ENCODE data around the gene ZNF445. TPM values are rescaled to one million over a fixed set of nuclear protein-coding genes. Genes with fewer than 3 reads are reported as not detected.

ZNF445 gene
- total and polyA plus RNA-seq, 12 donors: 1.6 to 18.6 (median 15.4) TPM

- H3K27me3 ChIP-seq: no peaks in the 10 kb centered on the region
- H3K9me3 ChIP-seq: peaks cover 0 to 18% (median 0%) of the 10 kb centered on the region in 11 donors
- peak overlapping the region; percentile 73 to 98 (median 87) for H3K4me3 ChIP-seq
- WGBS, 2 donors: 0% methylated on average over 6 of the region's 6 CpGs
- H3K27ac ChIP-seq: peak overlapping the region; percentile 41 to 96 (median 92)
- H3K36me3 ChIP-seq: peaks cover 0 to 20% (median 0%) of the 10 kb centered on the region in 9 donors
- ATAC-seq: no peak
- TF ChIP-seq CTCF (IDR thresholded peaks at IDR 0.05): no peak
- intact Hi-C loops (cut with DNase I): loop anchor here in 6 of 10 donors (2.0 to 10.0 kb wide), 5 partner anchors 175 to 255 kb away; partner anchors contain the start of genes KIAA1143 (in 1 of the 6), KIF15 (in 1 of the 6) and TCAIM (in 1 of the 6)
- H3K4me1 ChIP-seq: peaks cover 4 to 23% (median 18%) of the 10 kb centered on the region in 9 donors
- DNase-seq: no peak
Measured at GRCh38 chr3:44510000-44510368, 32.5 kb upstream of the ZNF445 start.

- peak overlapping the region in 8 of 10 donors; percentile 81 to 96 (median 93) for H3K27ac ChIP-seq
- DNase-seq (no peak), ATAC-seq (peak in 5 of 8 donors; percentile 11 to 40 (median 29))
- peaks cover 0 to 22% (median 0%) of the 10 kb centered on the region in 9 donors for H3K36me3 ChIP-seq
- no peaks in the 10 kb centered on the region for H3K27me3 ChIP-seq
- H3K9me3 ChIP-seq: peaks cover 0 to 18% (median 0%) of the 10 kb centered on the region in 11 donors
- H3K4me1 ChIP-seq: peaks cover 4 to 23% (median 18%) of the 10 kb centered on the region in 9 donors
- whole genome bisulfite sequencing, 2 donors: 36 to 44% methylated on average over 2 of the region's 2 CpGs
- H3K4me3 ChIP-seq: peak overlapping the region; percentile 73 to 98 (median 87)
- TF ChIP-seq CTCF (IDR thresholded peaks at IDR 0.05): no peak
- intact Hi-C loops (cut with DNase I): no loop called here
Measured at GRCh38 chr3:44509393-44509921, 32.0 kb upstream of the ZNF445 start.

GRCh38 chr3:44506961-44507360 is 29.5 kb upstream of the ZNF445 start:
- Histone ChIP-seq H3K4me3 (no peak overlapping the region), H3K4me1 (peaks cover 4 to 23% (median 18%) of the 10 kb centered on the region in 9 donors), H3K27ac (no peak overlapping the region), H3K27me3 (no peaks in the 10 kb centered on the region), H3K9me3 (peaks cover 0 to 35% (median 0%) of the 10 kb centered on the region in 11 donors), H3K36me3 (peaks cover 0 to 28% (median 1%) of the 10 kb centered on the region in 9 donors)
- ATAC-seq (no peak), DNase-seq (no peak)
- WGBS, 2 donors: 93 to 94% methylated on average over 5 of the region's 5 CpGs
- TF ChIP-seq CTCF (IDR thresholded peaks at IDR 0.05): no peak
- intact Hi-C loops (cut with DNase I): no loop called here

- intact Hi-C loops (cut with DNase I): no loop called here
- 79 to 80% methylated on average over 3 of the region's 3 CpGs for WGBS, 2 donors
- peaks cover 0 to 39% (median 0%) of the 10 kb centered on the region in 11 donors for H3K9me3 ChIP-seq
- TF ChIP-seq CTCF (IDR thresholded peaks at IDR 0.05): no peak
- no peak overlapping the region for H3K4me3 ChIP-seq
- H3K4me1 ChIP-seq: peaks cover 4 to 22% (median 18%) of the 10 kb centered on the region in 9 donors
- no peaks in the 10 kb centered on the region for H3K27me3 ChIP-seq
- ATAC-seq (no peak), DNase-seq (no peak)
- peaks cover 0 to 32% (median 5%) of the 10 kb centered on the region in 9 donors for H3K36me3 ChIP-seq
- H3K27ac ChIP-seq: no peak overlapping the region
Measured at GRCh38 chr3:44506556-44506955, 29.1 kb upstream of the ZNF445 start.
